HG02852 (cell line): Measurements from ENCODE around the gene PLEKHG3.

Experiments used
- ATAC-seq: cut with Tn5 transposase; IDR thresholded peaks from one replicate; pipeline ENCODE4 v1.9.1; 2021; ENCODE audit warnings: mild to moderate bottlenecking, moderate library complexity; ENCODE audit not compliant: unreplicated experiment

The PLEKHG3 gene

GRCh38 chr14:64777461-64777860, 73.2 kb downstream of the PLEKHG3 start:
- ATAC-seq = no peak

GRCh38 chr14:64778104-64778754, 74.0 kb downstream of the PLEKHG3 start:
- ATAC-seq = no peak

DNA sequence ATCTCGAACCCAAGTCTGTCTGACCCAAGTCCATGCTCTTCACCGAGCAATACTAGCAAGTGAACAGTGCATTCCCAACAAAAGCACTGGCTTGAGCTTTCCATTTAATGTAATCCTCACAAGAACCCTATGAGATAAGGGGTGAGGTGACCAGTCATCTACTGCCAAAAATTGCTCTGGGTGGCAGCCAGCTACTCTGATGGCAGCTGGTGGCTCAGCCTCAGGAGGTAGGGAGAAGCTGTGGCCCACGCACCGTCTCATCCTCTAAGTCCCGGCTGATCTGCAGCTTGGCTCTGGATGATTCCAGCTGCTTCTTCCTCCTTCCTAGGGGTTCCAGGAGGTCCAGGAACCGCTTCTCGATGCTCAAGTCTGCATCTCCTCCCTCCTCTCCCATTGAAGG, 75.2 kb downstream of the PLEKHG3 start:
- no peak for ATAC-seq

DNA sequence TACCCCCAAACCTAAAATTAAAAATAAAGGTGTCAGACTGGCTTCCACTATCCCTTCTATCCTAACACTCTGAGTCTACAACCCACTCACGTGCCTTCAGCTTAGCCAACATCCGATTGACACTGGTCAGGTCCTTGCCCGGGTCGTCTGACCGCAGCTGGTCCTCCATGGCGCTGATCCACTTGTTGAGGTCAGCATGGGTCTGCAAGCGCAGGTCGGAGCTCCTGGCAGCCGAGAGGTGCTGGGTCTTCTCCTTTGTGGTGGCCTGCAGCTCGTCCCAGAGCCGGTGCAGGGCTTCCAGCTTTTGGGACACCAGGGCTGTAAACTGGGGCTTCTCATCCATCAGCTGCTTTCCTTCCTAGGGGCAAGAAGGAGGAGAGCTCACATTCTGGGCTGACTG, 78.0 kb downstream of the PLEKHG3 start:
- ATAC-seq = no peak

GRCh38 chr14:64784006-64784405, 79.8 kb downstream of the PLEKHG3 start:
- no peak for ATAC-seq

GRCh38 chr14:64786296-64787149, 82.3 kb downstream of the PLEKHG3 start:
- ATAC-seq = no peak

GRCh38 chr14:64787619-64788018, 83.4 kb downstream of the PLEKHG3 start:
- ATAC-seq = no peak

- ATAC-seq = no peak
These were observed 84.5 kb downstream of the PLEKHG3 start for GRCh38 chr14:64788706-64789105.

DNA sequence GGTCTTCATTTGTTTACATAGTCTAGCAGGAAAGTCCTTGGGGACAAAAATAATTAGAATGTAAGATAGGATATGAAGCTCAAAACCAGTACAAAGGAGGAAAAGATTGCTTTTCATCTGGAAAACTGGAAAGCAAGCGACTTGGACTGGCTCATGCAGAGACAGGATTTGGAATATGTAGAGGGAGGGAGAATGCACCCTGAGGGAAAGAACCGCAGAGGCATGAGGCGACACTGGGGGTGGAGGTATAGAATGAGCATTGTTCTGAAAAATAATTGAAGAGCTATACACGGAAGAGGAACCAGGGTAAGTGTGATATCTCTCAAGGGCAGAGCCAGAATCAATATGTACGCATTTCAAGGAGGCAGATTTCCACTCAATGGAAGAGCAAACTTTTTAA, 85.5 kb downstream of the PLEKHG3 start:
- no peak for ATAC-seq

DNA sequence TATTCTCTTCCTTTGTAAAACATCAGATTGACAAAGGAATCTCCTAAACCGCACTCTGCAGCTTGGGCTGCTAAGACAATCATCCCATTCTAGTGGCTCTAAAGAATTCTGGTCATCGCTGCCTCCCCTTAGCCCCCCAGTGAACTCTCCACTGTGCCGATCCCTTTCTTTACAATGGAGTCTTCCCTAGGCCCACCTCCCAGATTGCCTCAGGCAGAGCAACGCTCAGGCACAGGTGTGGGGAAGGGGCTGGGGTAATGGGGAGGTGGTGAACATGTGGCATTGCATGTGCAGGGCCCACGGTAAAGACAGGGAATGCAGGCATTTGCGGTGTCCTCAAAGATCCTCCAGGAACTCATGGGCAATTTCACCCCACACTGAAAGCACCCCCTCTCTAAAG, 86.3 kb downstream of the PLEKHG3 start:
- ATAC-seq = no peak

DNA sequence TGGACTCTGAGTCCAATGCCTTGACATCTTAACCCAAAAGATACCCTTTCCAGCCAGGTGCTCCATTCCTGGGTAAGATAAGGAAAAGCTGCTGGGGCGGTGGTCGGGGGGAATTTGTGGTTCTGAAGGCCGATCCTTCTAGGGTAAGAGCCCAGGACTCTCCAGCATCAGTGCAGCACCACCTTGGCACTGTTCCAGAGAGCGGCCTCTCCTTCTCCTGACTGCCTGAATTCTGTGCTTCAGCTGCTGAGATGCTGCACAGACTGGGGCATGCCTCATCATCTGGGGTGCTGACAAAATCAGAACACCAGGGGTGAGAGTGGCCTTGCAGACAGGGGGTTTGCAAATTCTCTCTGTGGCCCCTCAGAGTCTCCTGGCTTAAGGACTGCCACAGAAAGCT, 88.0 kb downstream of the PLEKHG3 start:
- ATAC-seq = no peak

- ATAC-seq = no peak
These were observed 88.8 kb downstream of the PLEKHG3 start for GRCh38 chr14:64792871-64793560.

- no peak for ATAC-seq
These were observed 91.0 kb downstream of the PLEKHG3 start for GRCh38 chr14:64795211-64795610.

- ATAC-seq = no peak
These were observed 91.7 kb downstream of the PLEKHG3 start for GRCh38 chr14:64795921-64796320.

DNA sequence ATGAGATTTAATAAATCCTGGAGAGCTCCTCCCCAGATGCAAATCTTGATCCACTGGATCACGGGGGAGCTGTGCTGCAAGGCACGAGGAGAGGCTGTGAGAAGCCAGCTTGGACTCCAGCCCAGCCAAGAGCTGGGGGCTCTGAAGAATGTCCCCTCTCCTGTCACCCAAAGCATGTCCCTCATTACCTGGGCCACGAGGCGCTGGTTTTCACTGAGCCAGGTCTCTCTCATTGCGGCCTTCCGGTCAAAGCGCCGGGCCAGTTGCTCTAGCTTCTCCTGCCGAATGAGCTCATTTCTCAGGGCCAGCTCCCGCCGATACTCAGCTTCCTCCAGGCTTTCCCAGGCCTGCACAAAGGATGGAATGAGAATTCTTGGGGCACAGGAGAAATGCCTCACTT, 92.1 kb downstream of the PLEKHG3 start:
- no peak for ATAC-seq

DNA sequence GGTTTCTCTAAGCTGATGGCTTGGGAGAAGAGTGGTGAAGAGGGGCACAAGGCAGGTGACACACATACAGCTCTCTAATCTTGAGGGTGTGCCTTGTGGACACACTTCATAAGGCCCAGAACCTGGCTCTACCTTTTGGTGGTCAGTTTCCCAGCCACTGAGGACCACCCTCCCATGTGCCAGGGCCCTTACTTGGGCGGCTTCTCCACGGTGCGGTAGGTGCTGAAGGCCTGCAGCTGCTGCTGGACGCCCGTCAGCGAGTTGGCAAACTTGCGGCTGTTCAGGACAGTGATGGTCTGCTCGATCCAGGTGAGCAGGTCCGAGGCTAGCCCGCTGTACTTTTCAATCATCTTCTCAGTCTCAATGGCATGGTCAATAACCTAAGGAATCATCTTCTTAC, 95.3 kb downstream of the PLEKHG3 start:
- no peak for ATAC-seq
